HG03432 (cell line): Measurements from ENCODE around the gene GLB1L.
"Not testable (repeated sequence)": the region's sequence is repeated elsewhere in the genome, so short reads cannot be mapped to it uniquely, and the experiment has no call there.

Experiments
- ATAC-seq: cut with Tn5 transposase; IDR thresholded peaks from one replicate; pipeline ENCODE4 v1.9.1; 2021; ENCODE audit warnings: mild to moderate bottlenecking, moderate library complexity; ENCODE audit not compliant: unreplicated experiment

Gene GLB1L

DNA sequence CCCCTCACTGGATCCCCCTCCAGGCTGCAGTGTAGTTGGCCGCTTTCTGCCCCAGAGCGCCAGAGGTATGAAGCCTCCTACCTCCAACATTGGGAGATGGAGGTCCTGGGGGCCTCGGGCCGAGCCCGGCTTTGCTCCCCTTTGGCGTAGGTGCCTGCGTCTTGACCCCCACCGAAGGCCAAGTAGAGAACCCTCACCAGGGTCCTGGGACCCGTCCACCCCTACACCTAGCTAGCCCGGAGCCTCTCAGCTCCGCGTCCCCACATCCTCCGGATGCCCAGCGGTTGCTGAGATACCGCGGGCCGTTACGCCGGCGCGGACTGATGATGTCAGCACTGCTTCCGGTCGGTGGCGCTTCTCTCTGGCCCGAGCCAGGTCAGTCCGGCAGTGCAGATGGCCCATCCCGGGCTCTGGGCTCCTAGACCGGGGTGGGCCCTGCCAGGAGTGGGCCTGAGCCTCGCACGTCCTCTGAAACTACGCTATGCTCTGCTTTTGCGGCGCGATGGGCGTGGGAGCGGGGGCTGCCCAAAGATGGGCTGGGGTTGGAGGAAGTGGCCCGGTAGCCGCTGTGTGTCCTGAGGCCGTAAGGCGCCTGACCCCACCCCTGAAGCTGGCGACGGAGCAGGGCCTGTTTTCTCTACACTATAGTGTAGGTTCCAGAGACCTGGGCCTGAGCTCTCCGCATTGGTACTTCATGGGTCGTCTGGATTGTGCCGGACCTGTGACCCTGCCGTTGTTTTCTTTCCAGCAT, at the start of gene GLB1L, which contains the start of gene STK16:
Gene GLB1L (minus strand): TSS at position 297 of the 751 bp plus-strand sequence. CDS start 1,871 bp downstream, outside the sequence.
Gene STK16 (plus strand): TSS at position 332 of the 751 bp plus-strand sequence. CDS start 521 bp downstream, outside the sequence.
- ATAC-seq: peak; percentile 75

DNA sequence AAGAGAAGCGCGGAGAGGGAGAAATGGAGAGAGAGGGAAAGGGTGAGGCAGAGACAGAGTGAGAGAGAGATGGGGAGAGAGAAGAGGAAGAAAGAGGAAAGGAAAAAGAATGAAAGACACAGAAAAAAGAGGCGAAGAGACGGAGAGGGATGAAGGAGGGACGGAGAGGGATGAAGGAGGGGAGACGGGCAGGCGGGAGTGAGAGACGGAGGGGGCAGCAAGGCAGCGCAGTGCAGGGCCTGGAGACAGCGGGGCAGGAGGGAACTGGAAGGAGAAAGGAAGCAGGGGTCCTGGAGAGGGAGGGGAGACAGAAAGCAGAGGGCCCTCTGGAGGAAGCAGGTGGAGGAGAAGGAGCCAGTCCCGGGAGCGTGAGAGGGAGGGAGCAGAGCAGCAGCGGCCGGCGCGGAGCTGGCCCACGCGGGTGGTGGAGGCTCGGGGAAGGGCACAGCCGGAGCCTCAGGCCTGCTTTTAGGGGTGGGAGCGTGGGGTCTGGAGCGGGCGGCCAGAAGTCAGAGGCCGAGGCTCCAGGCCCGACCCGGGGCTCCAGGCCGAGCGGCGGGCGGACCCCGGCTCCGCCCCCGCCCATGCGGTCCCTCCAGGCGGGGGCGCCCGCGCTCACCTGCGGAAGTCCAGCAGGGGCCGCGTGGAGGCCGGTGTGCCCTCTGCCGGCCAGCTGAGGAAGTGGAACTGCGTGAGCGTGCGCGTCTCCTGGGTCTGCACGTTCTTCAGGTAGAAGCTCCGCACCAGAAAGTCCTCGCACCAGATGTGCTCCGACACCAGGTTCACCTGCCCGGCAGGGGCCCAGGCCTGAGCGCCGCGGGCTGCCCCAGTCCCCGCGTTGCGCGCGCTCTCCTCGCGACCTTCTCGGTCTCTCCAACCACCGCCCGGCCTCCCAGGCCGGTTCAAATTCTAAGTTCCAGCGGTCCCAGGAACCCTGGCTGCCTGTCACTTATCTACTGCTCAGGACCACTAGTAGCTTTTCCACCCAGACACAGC, 49.4 kb upstream of the GLB1L start:
- peak; percentile 93 for ATAC-seq

DNA sequence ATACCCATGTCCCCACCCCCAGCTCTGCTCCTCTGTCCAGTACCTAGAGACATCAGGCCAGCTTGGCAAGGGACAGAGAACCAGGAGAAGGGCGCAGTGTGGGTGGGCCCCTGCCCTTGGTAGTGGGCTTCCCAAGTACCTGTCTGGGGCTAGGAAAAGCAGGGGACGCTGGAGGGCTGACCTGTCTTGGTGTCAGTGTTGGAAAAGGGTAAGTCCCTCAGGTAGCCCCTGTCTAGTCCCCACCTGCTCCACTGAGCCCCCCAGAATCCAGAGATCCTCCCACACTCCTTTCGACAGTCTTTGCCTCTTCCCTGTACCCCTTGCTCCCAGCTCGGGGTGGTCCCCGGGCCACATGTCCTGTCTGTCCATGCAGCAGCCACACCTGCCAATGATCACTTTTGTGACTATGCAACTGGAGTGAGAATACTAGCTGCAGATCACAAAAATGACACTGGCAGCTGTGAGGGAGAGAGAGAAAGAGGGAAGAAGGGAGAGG, 48.5 kb upstream of the GLB1L start:
- ATAC-seq: no peak

DNA sequence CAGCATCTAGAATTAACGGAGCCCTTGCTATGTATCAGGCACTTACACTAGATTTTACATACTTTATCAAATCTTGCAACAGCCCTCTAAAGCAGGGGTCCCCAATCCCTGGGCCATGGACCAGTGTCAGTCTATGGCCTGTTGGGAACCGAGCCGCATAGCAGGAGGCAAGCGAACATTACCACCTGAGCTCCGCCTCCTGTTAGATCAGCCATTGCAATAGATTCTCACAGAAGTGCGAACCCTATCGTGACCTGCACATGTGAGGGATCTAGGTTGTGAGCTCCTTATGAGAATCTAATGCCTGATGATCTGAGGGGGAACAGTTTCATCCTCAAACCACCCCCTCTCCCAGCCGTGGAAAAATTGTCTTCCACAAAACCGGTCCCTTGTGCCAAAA, 47.4 kb upstream of the GLB1L start:
- ATAC-seq: no peak

DNA sequence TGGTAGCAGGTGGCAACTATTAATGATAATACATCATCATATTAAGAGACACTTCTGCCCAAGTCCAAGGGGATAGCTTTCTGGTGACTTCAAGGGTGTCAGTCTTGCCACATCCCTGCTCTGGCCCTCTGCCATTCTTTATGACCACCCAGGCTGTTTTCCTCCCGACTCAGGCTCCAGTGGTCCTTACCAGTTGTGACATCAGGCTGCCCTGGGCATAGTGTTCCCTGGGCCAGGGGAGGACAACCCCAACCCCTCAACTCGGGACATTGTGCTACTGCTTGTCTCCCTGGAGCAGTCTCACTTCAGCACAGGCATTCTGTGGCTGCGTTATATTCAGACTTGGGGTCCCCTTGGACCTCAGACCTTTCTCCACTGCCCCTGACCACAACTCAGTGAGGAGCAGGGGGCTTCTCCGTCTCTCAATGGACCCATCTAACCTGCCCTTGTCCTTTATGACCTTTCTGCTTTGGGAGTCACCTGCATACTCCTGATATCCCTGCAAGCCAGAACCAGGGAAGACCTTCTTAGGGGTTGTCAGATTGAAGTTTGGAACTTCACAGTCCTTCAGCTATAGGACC, 46.8 kb upstream of the GLB1L start:
- no peak for ATAC-seq

DNA sequence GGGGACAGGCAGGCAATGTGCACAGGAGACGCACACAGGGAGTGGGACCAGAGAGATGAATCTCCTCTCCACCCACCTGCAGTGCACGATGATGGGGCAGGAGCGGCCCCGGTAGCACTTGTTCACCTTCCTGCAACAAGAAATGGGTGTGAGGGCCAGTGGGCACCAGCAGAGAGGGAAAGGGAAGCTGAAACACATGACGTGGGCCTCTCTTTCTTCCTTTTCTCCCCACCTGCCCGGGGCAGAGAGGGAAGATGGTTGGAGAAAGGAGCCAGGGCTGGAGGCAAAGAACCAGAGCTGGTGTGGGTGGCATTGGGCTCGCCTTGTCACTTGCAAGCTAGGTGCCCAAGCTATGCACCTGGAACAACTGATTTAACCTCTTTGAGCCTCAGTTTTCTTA, 46.1 kb upstream of the GLB1L start:
- ATAC-seq: no peak

GRCh38 chr2:219290381-219291171, 45.3 kb upstream of the GLB1L start:
- ATAC-seq: no peak

DNA sequence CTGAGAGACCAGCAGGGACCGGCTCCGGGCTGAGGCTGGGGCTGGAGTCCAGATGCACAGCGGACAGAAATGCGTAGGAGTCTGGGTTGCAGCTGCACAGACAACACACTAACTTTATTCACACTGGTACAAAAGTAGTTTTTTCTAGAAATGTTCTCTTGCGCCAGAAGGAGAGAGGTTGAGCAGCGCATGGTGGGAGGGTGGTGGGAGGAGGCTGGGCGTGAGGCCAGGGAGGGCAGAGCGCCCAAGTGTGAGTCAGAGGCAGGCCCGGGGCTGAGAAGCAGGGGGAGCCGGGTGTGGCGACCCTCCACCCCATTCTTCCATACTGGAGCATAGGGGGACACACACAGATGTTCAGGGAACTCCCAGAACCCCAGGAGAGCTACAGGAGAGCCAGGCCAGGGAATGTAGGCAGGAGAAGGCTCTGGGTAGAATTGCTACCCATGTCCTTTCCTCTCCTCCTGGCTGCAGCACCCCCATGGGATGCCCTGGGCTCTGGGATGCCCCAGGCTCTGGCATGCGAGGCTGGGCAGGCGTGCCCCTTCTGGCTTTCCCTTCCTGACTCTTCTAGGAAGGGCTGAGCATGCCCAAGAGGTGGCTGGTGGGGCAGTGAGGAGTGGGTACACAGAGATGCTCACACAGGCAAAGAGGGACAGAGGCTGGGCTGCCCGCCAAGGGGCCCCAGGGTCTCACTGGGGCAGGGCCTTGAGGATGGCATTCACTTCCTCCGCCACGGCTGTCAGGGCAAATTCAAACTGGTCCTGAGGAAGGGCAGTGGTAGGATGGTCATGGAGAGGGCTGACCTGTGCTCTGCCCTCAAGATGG, 44.5 kb upstream of the GLB1L start:
- no peak for ATAC-seq

DNA sequence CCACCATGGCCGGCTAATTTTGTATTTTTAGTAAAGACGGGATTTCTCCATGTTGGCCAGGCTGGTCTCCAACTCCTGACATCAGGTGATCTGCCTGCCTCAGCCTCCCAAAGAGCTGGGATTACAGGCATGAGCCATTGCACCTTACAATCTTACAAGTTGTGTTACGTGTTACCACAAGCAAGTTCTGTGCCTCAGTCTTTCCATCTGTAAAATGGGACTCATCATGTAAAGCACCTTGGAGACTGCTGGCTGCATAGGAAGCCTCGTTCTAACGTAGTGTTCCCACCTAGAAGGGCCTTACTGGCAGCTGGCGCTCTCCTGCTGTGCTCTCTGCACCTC, 43.9 kb upstream of the GLB1L start:
- ATAC-seq: no peak

GRCh38 chr2:219287580-219288265, 42.5 kb upstream of the GLB1L start:
- ATAC-seq: no peak

DNA sequence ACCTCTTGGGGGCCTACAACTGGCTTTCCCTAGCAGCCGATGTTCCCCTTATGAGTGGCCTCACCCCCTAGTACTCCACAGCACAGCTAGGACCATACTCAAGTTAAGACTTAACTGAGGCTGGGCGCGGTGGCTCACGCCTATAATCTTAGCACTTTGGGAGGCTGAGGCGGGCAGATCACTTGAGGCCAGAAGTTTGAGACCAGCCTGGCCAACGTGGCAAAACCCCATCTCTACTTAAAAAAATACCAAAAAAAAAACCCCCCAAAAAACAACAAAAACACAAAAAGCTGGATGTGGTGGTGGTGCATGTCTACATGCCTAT, 41.8 kb upstream of the GLB1L start:
- not testable (repeated sequence) for ATAC-seq

- no peak for ATAC-seq
Observed at GRCh38 chr2:219286436-219287115, 41.3 kb upstream of the GLB1L start.

GRCh38 chr2:219285894-219286425, 40.7 kb upstream of the GLB1L start:
- ATAC-seq: no peak

DNA sequence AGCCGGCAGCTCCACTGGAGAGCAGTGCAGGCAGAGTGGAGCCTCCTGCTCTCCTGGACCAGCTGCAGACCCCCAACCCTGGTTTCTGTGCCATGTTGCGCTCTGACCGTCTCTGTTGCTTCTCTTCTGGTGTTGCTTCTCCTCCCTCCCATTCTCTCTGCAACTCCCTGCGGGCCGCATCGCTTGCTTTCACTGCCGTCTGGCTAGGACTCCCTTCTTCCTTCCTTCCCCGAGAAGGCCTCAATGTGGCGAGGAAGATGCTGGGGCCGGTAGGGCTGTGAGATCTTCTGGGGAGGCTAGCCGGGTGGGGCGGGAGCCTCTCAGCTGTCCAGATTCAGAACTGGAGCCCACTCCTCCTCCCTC, 40.1 kb upstream of the GLB1L start:
- no peak for ATAC-seq

DNA sequence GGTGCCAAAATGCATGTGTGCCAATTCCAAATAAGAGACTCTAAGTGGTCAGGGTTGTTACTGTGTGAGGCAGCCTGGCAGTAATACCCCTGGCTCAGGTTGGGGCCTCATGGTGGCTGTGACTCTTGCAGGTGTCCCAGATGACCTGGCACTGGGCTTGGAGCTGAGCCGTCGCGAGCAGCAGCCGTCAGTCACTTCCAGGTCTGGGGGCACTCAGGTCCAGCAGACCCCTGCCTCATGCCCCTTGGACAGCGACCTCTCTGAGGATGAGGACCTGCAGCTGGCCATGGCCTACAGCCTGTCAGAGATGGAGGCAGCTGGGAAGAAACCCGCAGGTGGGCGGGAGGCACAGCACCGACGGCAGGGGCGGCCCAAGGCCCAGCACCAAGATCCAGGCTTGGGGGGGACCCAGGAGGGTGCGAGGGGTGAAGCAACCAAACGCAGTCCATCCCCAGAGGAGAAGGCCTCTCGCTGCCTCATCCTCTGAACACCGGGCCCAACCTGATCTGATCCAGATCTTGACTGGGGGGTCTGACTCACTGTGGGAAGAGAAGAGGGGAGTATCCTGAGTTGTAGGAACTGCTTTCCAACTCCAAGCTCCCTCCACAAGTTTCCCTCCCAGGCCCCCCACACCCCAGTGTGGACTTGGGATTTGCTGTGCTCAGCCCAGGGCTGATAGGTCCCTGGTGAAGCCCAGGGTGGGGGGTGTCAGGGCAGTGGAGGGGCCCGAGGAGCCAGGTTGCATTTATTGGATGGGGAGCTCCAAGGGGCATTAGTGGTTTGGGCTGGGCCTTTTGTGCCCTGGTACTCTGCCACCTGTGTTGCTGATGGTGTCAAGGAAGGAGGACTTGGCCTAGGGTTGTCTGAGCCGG, 39.5 kb upstream of the GLB1L start:
- no peak for ATAC-seq

DNA sequence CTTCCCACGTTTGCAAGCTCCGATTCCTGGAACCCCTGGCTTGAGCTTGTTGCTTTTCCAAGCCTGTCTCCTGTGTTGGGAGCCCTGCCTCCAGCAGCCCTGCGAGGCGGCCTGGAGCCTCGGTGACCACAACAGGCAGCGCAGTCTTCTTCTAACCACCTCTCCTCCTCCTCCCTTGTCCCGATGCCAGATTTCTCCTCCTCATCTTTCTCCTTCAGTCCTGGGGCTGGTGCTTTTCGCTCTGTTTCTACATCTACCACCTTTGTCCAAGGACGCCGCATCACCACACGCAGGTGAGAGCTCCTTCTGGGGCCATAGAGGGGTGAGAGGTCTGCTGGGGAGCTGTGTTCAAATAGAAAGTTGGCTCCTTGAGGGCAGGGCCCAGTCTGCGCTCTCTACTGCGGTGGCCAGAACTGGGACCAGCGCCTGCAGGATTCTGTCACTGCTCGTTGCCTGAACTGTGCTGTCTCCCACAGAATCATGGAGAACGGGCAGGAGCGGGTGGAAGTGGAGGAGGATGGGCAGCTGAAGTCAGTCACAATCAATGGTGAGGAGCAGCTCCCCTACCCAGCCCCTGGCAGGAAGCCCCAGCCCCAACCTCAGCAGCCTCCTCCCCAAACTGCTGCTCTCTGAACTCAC, 37.8 kb upstream of the GLB1L start:
- no peak for ATAC-seq

GRCh38 chr2:219282375-219282774, 37.1 kb upstream of the GLB1L start:
- no peak for ATAC-seq
